ENCODE measurements around the gene LPCAT1. TPM values are rescaled to one million over a fixed set of nuclear protein-coding genes. Genes with fewer than 3 reads are reported as not detected.

LPCAT1 gene
- total RNA-seq, 1 experiment from 2014 or later, result 75.0 TPM

DNA sequence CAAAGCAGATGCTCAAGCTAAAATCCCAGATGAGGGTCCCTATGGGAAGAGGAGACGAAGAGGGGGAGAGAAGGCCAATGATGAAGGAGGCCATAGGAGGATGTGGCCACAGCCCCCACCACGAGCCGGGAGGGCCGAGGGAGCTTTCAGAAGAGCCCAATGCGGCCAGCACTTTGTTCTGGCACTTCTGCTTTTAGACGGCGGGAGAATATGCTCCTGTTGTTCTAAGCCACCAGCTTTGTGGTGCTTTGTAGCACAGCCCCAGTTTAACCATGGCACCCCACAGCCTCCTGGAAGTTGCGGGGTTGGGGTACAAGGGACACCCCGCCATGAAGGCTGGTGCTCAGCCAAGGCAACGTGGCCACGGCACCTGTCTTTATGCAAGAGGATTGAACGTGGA is 33.4 kb downstream of the LPCAT1 start:
- Histone ChIP-seq H3K79me2 (ENCODE audit: insufficient read depth, low read length) (peaks cover 3% of the 10 kb centered on the region; the same call in 1 of the 2 replicates), H3K27ac (ENCODE audit: low read depth, low read length) (no peak overlapping the region), H3K4me3 (replicated peaks in 1 of 2; ENCODE audit: low read depth in 1 of 2, low read length in 2 of 2) (no peak overlapping the region), H3K9me3 (ENCODE audit: control insufficient read depth in 1 of 2, insufficient read depth in 1 of 2, low read depth in 1 of 2, low read length in 2 of 2) (no peaks in the 10 kb centered on the region), H3K27me3 (ENCODE audit: insufficient read depth, low read length) (no peaks in the 10 kb centered on the region), H3K4me2 (ENCODE audit: low read length) (no peak overlapping the region), H3K36me3 (ENCODE audit: control insufficient read depth in 1 of 2, insufficient read depth in 2 of 2, low read length in 2 of 2) (peaks cover 27 to 33% of the 10 kb centered on the region in 2 experiments; a peak in 3 of 4 replicates), H3K9ac (ENCODE audit: low read length) (no peak overlapping the region), H3K9me2 (ENCODE audit: insufficient read depth) (no peaks in the 10 kb centered on the region), H2AFZ (ENCODE audit: low read depth, low read length, poor library complexity, severe bottlenecking) (no peak overlapping the region), H4K20me1 (ENCODE audit: insufficient read depth) (no peaks in the 10 kb centered on the region), H3K4me1 (ENCODE audit: control insufficient read depth in 1 of 2, insufficient read depth in 2 of 2, low read length in 2 of 2) (no peaks in the 10 kb centered on the region)
- DNase-seq (ENCODE audit: low read depth, low spot score) (no peak), ATAC-seq (no peak)
- CTCF ChIA-PET, result no interaction called here
- no TSS peak for BruUV-seq (replicated peaks)
- intact Hi-C loops (cut with micrococcal nuclease), result no loop called here
- TF ChIP-seq SRF (IDR thresholded peaks at IDR 0.05; ENCODE audit: low read depth) (no peak), ZBTB33 (IDR thresholded peaks at IDR 0.05; ENCODE audit: extremely low read depth, insufficient replicate concordance, low read length) (no peak), CBX3 (IDR thresholded peaks at IDR 0.05; ENCODE audit: low read depth) (no peak), POLR2A (IDR thresholded peaks at IDR 0.05; ENCODE audit: borderline replicate concordance, extremely low read depth, insufficient read depth, insufficient read length) (no peak), SP1 (IDR thresholded peaks at IDR 0.05; ENCODE audit: low read depth) (no peak), ELF1 (IDR thresholded peaks at IDR 0.05; ENCODE audit: borderline replicate concordance, low read depth) (no peak), EGR1 (IDR thresholded peaks at IDR 0.05; ENCODE audit: low read depth) (no peak), JUND (IDR thresholded peaks at IDR 0.05) (no peak), TCF7L2 (IDR thresholded peaks at IDR 0.05; ENCODE audit: borderline replicate concordance, extremely low read depth, insufficient read depth, insufficient read length) (no peak), ZFX (IDR thresholded peaks at IDR 0.05) (no peak), RAD21 (IDR thresholded peaks at IDR 0.05; ENCODE audit: low read depth) (no peak), MAX (IDR thresholded peaks at IDR 0.05) (no peak), EZH2phosphoT487 (IDR thresholded peaks at IDR 0.05; ENCODE audit: borderline replicate concordance) (no peak), FOSL1 (IDR thresholded peaks at IDR 0.05; ENCODE audit: low read depth) (no peak), SIN3A (IDR thresholded peaks at IDR 0.05; ENCODE audit: low read depth) (no peak), POLR2AphosphoS5 (IDR thresholded peaks at IDR 0.05; ENCODE audit: low read depth, low read length) (no peak), EZH2 (IDR thresholded peaks at IDR 0.05) (no peak), CEBPB (IDR thresholded peaks at IDR 0.05; ENCODE audit: low read depth) (no peak)
- TF ChIP-seq, protein P1, sequence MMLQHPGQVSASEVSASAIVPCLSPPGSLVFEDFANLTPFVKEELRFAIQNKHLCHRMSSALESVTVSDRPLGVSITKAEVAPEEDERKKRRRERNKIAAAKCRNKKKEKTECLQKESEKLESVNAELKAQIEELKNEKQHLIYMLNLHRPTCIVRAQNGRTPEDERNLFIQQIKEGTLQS (IDR thresholded peaks at IDR 0.05), result no peak
- TF ChIP-seq, protein P2, sequence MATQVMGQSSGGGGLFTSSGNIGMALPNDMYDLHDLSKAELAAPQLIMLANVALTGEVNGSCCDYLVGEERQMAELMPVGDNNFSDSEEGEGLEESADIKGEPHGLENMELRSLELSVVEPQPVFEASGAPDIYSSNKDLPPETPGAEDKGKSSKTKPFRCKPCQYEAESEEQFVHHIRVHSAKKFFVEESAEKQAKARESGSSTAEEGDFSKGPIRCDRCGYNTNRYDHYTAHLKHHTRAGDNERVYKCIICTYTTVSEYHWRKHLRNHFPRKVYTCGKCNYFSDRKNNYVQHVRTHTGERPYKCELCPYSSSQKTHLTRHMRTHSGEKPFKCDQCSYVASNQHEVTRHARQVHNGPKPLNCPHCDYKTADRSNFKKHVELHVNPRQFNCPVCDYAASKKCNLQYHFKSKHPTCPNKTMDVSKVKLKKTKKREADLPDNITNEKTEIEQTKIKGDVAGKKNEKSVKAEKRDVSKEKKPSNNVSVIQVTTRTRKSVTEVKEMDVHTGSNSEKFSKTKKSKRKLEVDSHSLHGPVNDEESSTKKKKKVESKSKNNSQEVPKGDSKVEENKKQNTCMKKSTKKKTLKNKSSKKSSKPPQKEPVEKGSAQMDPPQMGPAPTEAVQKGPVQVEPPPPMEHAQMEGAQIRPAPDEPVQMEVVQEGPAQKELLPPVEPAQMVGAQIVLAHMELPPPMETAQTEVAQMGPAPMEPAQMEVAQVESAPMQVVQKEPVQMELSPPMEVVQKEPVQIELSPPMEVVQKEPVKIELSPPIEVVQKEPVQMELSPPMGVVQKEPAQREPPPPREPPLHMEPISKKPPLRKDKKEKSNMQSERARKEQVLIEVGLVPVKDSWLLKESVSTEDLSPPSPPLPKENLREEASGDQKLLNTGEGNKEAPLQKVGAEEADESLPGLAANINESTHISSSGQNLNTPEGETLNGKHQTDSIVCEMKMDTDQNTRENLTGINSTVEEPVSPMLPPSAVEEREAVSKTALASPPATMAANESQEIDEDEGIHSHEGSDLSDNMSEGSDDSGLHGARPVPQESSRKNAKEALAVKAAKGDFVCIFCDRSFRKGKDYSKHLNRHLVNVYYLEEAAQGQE (IDR thresholded peaks at IDR 0.05; ENCODE audit: low read depth), result no peak
- RAD21 ChIA-PET (ENCODE audit: low non-redundant PET in 1 of 2, low total read pairs in 2 of 2, uncharacterized antibody in 2 of 2, unreplicated experiment in 2 of 2), result no interaction called here
- POLR2A ChIA-PET, result no interaction called here

Measured in HCT116 (cell line).